K562 (cell line): ENCODE results near the gene COX6B2. TPM values are rescaled to one million over a fixed set of nuclear protein-coding genes. Genes with fewer than 3 reads are reported as not detected.

Experiments
- ATF2 ChIP-seq: sonication (generic); formaldehyde crosslinking; IDR thresholded peaks from 2 replicates; pipeline ENCODE4 v1.8.1; 2022; ENCODE audit warnings: missing genetic modification reagents
- BCLAF1 ChIP-seq, 2 experiments: fragments of 450-650 bp in 1 of 2; IDR thresholded peaks; 2 replicates each; pipeline ENCODE4 v1.6.1; 2011 to 2017; ENCODE audit warnings: low read depth in 2 of 2, antibody characterized with exemption in 1 of 2, borderline replicate concordance in 1 of 2, low read length in 1 of 2, mild to moderate bottlenecking in 1 of 2, mixed read lengths in 1 of 2; ENCODE audit not compliant: control insufficient read depth in 1 of 2
- C11orf30 ChIP-seq: fragments of 450-650 bp; IDR thresholded peaks from 2 replicates; pipeline ENCODE4 v1.6.1; 2016; ENCODE audit warnings: low read depth, mild to moderate bottlenecking
- CREB1 ChIP-seq, 2 experiments: sonication (generic) in 1 of 2; formaldehyde crosslinking in 1 of 2; IDR thresholded peaks; 2 replicates each; pipeline versions ENCODE4 v1.6.1 to v1.8.0; 2012 to 2022; ENCODE audit warnings: inconsistent platforms in 1 of 2, mild to moderate bottlenecking in 1 of 2, missing genetic modification reagents in 1 of 2, moderate library complexity in 1 of 2
- DPF2 ChIP-seq: fragments of 450-650 bp; IDR thresholded peaks from 2 replicates; pipeline ENCODE4 v1.6.1; 2016
- E2F3 ChIP-seq: fragments of 250-450 bp; sonication (Bioruptor Pico); IDR thresholded peaks from 2 replicates; pipeline ENCODE4 v1.4.0; 2020; ENCODE audit warnings: mild to moderate bottlenecking
- ESRRB ChIP-seq: fragments of 250-450 bp; sonication (Bioruptor Pico); IDR thresholded peaks from 2 replicates; pipeline ENCODE4 v1.5.0; 2020; ENCODE audit warnings: mild to moderate bottlenecking, moderate library complexity, borderline replicate concordance
- FOXK2 ChIP-seq, 2 experiments: fragments of 450-650 bp; IDR thresholded peaks in 1 of 2; conservative IDR thresholded peaks in 1 of 2; 2 replicates each; pipeline ENCODE4 v1.6.1; 2016; ENCODE audit warnings: low read depth in 2 of 2, mild to moderate bottlenecking in 1 of 2
- GTF2B ChIP-seq: IDR thresholded peaks from 2 replicates; pipeline ENCODE4 v1.6.1; 2011; ENCODE audit not compliant: insufficient read length; ENCODE audit errors: extremely low read depth
- HMBOX1 ChIP-seq: sonication (generic); IDR thresholded peaks from 2 replicates; pipeline ENCODE4 v1.6.1; 2016
- HOMEZ ChIP-seq: fragments of 250-450 bp; sonication (Bioruptor Pico); IDR thresholded peaks from 2 replicates; pipeline ENCODE4 v1.4.0; 2020; ENCODE audit warnings: mild to moderate bottlenecking, moderate library complexity
- PURB ChIP-seq: sonication (generic); formaldehyde crosslinking; IDR thresholded peaks from 2 replicates; pipeline ENCODE4 v1.9.0; 2021; ENCODE audit warnings: low read depth, mild to moderate bottlenecking, missing genetic modification reagents
- SMARCA5 ChIP-seq: fragments of 450-650 bp; IDR thresholded peaks from 2 replicates; pipeline ENCODE4 v1.6.1; 2016
- SNRNP70 ChIP-seq: fragments of 200-400 bp; formaldehyde crosslinking; optimal IDR thresholded peaks from 2 replicates; pipeline ENCODE3; 2017; ENCODE audit warnings: low read depth, low read length
- TBP ChIP-seq: optimal IDR thresholded peaks from 2 replicates; pipeline ENCODE3; 2011; ENCODE audit warnings: low read depth, low read length, improper control_type of control experiment
- XRCC3 ChIP-seq: fragments of 450-650 bp; IDR thresholded peaks from 2 replicates; pipeline ENCODE4 v1.6.1; 2017; ENCODE audit warnings: mild to moderate bottlenecking, moderate library complexity
- ZEB2 ChIP-seq: fragments of 450-650 bp; IDR thresholded peaks from 2 replicates; pipeline ENCODE4 v1.6.1; 2016
- ZNF766 ChIP-seq: fragments of 200-800 bp; sonication (Bioruptor generic); conservative IDR thresholded peaks from 2 replicates; pipeline ENCODE4 v1.6.1; 2016; ENCODE audit warnings: missing genetic modification characterization, missing compliant biosample characterization
- polyA plus RNA-seq, 8 experiments: library from polyadenylated mRNA; depleted of rRNA in 4 of 8; stranded (reverse) in 5 of 8; unstranded in 3 of 8; fragments of >200 nt; fragmentation: Nextera tagmentation in 2 of 8; fragmentation: Illumina TruSeq in 1 of 8; extraction: Ambion mirVana in 2 of 8; extraction: Trizol in 1 of 8; gene quantifications; 2 replicates each; pipeline versions ENCODE4 v1.2.1 to v1.2.3, GENCODE V29; 2011 to 2014; ENCODE audit warnings: inconsistent platforms in 1 of 8, missing spikeins in 1 of 8
- total RNA-seq, 7 experiments: library from RNA; depleted of rRNA in 6 of 7; stranded (reverse); fragments of >200 nt in 6 of 7; fragmentation: Illumina TruSeq in 2 of 7; extraction: Trizol in 2 of 7; gene quantifications; 2 replicates each; pipeline versions ENCODE4 v1.2.1 to v1.2.3, GENCODE V29; 2011 to 2021; ENCODE audit warnings: low replicate concordance in 1 of 7

Gene COX6B2
- total and polyA plus RNA-seq, 9 of the 15 experiments (the other 6 are each of a cell fraction or from before 2014, with no cell fraction given) = 0.40 to 2.5 (median 0.83) TPM

GRCh38 chr19:55385724-55386492 lies 31.4 kb upstream of the COX6B2 start, which contains the start of gene RPL28 (continued):
- TF ChIP-seq BCLAF1 (IDR thresholded peaks at IDR 0.05; ENCODE audit: borderline replicate concordance in 1 of 2, control insufficient read depth in 1 of 2, low read depth in 2 of 2, low read length in 1 of 2) (no peak), SNRNP70 (no peak), GTF2B (peak; percentile 87), ZNF766 (CRISPR knock-in tag) (no peak), HOMEZ (CRISPR knock-in tag) (no peak), SMARCA5 (0 out of 2 replicates have a peak, but pooled peaks have one; percentile 64), DPF2 (0 out of 2 replicates have a peak, but pooled peaks have one; percentile 13), PURB (CRISPR knock-in tag) (no peak), FOXK2 (conservative IDR thresholded peaks at IDR 0.05 in 1 of 2, IDR thresholded peaks at IDR 0.05 in 1 of 2; ENCODE audit: low read depth in 2 of 2) (no peak), ZEB2 (no peak), ESRRB (CRISPR knock-in tag) (no peak), C11orf30 (no peak; the same call in 1 of the 2 replicates), ATF2 (CRISPR knock-in tag) (no peak), XRCC3 (no peak), CREB1 (IDR thresholded peaks at IDR 0.05) (peak; percentile 65), CREB1 (CRISPR knock-in tag; IDR thresholded peaks at IDR 0.05) (peak; percentile 69; the same call in 1 of the 2 replicates), E2F3 (CRISPR knock-in tag) (no peak), TBP (peak; percentile 99), HMBOX1 (no peak)
